Measurements from ENCODE around the gene AJAP1.

GRCh38 chr1:4668743-4669700 is 14.6 kb downstream of the AJAP1 start:
- TF ChIP-seq, protein P1, sequence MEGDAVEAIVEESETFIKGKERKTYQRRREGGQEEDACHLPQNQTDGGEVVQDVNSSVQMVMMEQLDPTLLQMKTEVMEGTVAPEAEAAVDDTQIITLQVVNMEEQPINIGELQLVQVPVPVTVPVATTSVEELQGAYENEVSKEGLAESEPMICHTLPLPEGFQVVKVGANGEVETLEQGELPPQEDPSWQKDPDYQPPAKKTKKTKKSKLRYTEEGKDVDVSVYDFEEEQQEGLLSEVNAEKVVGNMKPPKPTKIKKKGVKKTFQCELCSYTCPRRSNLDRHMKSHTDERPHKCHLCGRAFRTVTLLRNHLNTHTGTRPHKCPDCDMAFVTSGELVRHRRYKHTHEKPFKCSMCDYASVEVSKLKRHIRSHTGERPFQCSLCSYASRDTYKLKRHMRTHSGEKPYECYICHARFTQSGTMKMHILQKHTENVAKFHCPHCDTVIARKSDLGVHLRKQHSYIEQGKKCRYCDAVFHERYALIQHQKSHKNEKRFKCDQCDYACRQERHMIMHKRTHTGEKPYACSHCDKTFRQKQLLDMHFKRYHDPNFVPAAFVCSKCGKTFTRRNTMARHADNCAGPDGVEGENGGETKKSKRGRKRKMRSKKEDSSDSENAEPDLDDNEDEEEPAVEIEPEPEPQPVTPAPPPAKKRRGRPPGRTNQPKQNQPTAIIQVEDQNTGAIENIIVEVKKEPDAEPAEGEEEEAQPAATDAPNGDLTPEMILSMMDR (conservative IDR thresholded peaks at IDR 0.05; ENCODE audit: low read length) = no peak
- no peak for TF ChIP-seq EZH2phosphoT487 (IDR thresholded peaks at IDR 0.05; ENCODE audit: borderline replicate concordance, low read depth, low read length)
